GM18868 (cell line): Measurements from ENCODE around the gene PROX1.

Source experiments
- ATAC-seq: cut with Tn5 transposase; IDR thresholded peaks from one replicate; pipeline ENCODE4 v1.9.1; 2021; ENCODE audit warnings: mild to moderate bottlenecking, moderate library complexity; ENCODE audit not compliant: unreplicated experiment

Gene PROX1

GRCh38 chr1:213987927-213988506 is at the start of gene PROX1:
Gene PROX1 (plus strand): TSS chr1:213987973. CDS start chr1:213996536, 8,563 bp downstream.
- ATAC-seq = peak; percentile 3

GRCh38 chr1:213938776-213939175 is 49.0 kb upstream of the PROX1 start:
- no peak for ATAC-seq

- no peak for ATAC-seq
Measured at GRCh38 chr1:213939888-213940287, 47.9 kb upstream of the PROX1 start.

GRCh38 chr1:213940947-213941346 is 46.8 kb upstream of the PROX1 start:
- ATAC-seq = no peak

- ATAC-seq = no peak
Measured at GRCh38 chr1:213942061-213942460, 45.7 kb upstream of the PROX1 start.

GRCh38 chr1:213947200-213947801 is 40.5 kb upstream of the PROX1 start:
- no peak for ATAC-seq

GRCh38 chr1:213951876-213952275 is 35.9 kb upstream of the PROX1 start:
- no peak for ATAC-seq

- ATAC-seq = no peak
Measured at GRCh38 chr1:213953806-213954205, 34.0 kb upstream of the PROX1 start.

- no peak for ATAC-seq
Measured at GRCh38 chr1:213956295-213956770, 31.4 kb upstream of the PROX1 start.

- no peak for ATAC-seq
Measured at GRCh38 chr1:213958346-213958745, 29.4 kb upstream of the PROX1 start.

GRCh38 chr1:213960963-213961362 is 26.8 kb upstream of the PROX1 start:
- no peak for ATAC-seq

- no peak for ATAC-seq
Measured at GRCh38 chr1:213962508-213962907, 25.3 kb upstream of the PROX1 start.

GRCh38 chr1:213966122-213966521 is 21.7 kb upstream of the PROX1 start:
- ATAC-seq = no peak

- no peak for ATAC-seq
Measured at GRCh38 chr1:213968146-213968825, 19.5 kb upstream of the PROX1 start.

- ATAC-seq = no peak
Measured at GRCh38 chr1:213969958-213970555, 17.7 kb upstream of the PROX1 start.

GRCh38 chr1:213972141-213972540 is 15.6 kb upstream of the PROX1 start:
- ATAC-seq = no peak

- ATAC-seq = no peak
Measured at GRCh38 chr1:213973129-213973528, 14.6 kb upstream of the PROX1 start.

GRCh38 chr1:213976665-213977485 is 10.9 kb upstream of the PROX1 start:
- no peak for ATAC-seq

GRCh38 chr1:213977486-213977842 is 10.3 kb upstream of the PROX1 start:
- no peak for ATAC-seq

GRCh38 chr1:213977909-213978308 is 9.9 kb upstream of the PROX1 start:
- ATAC-seq = no peak
